Brain pericyte (primary cell): ENCODE results near the gene WDR17.
A peak's percentile ranks its signal among the peaks of the same experiment; 100 is the strongest.
"Not testable (repeated sequence)": the region's sequence is repeated elsewhere in the genome, so short reads cannot be mapped to it uniquely, and the experiment has no call there.

ENCODE experiments used
- DNase-seq: peaks from one replicate; pipeline ENCODE4 v3.0.0-alpha.2; 2012; ENCODE audit warnings: low read depth, low spot score

Gene WDR17

DNA sequence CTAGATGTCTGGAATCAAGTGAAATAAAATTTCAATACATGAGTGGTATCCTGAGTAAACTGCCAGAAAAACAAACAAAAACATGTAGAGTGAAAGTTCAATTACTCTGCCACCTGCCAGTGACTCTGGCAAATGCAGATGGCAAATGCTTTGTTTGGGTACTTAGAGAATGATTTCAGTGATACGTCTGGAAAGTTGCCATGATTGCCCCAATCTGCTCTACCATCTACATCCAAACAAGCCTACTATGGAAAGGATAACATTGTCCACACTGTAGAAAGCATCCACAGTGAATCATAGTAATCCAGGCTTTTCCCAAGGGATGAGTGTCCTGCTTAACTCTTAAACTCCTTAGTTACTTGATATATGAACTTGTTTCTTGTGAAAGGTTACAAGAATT, 126.3 kb downstream of the WDR17 start:
- DNase-seq, result no peak

DNA sequence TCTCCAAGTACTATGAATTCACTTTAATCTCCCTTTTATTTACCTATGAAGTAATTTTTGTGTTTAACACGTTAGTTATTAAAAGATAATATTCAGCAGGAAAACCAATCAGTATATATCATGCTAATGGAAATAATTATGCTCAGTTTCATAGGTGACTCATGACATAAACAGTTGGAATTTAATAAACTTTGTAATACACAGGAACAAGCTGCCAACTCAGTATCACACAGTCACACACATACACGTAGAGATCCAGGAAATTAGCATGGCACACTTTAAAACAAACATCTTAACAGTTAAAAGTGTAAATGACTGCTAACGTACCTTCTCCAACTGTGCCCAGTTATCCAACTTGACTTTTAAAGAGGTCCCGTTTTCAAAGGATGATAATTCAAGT, 127.5 kb downstream of the WDR17 start:
- DNase-seq, result no peak

DNA sequence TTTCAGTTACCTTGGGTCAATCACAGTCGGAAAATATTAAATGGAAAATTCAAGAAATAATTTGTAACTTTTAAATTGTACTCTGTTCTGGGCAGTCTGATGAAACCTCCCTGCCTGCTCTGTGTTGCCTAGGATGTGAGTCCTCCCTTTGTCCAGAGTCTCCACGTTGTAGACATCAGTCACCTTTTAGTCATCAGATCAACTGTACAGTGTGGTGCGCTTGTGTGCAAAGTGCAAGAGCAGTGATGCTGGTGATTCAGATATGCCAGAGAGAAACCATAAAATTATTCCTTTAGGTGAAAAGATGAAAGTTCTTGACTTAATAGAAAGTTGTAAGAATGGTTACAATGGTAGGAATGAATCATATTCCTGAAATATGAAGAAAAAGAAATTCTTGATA, 128.3 kb downstream of the WDR17 start:
- DNase-seq, result no peak

DNA sequence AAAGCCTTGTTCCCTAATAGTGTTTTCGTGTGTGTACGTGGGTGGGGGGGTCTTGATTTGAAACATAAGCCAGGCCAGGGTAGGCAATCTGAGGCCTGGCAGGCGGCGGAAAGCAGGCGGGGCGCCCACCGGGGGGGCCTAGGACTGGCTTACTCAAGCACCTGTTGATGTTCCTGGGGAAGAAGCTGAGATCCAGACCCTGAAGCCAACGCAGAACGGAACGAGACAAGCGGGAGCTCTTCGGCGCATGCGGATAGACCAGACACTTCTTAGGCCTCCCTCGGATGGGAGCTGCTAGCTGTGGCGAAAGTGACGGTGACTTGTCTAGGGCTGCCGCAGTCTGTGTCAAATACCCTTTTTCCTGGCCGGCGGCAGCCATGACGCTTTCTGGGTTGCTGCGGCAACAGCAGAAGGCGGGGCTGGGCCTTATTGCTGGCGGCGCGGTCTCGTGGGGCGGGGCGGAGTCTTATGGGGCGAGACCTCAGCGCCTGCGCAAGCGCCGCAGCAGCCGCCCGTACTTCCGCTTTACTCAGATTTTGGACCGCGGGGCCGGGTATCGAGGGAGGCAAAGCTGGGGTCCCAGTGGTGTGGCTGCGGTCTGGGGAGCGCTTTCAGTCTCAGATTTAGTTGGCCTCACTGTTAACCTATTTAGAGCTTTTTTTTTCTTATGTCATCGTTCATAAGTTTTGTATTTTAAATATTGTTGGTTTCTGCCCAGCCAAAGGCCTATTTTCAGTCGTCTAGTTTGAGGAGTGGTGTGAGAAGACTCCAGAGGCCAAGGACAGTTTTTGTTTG, 129.7 kb downstream of the WDR17 start, which contains the start of gene SPATA4:
TSS of gene SPATA4 (minus strand) at position 402 of the 795 bp plus-strand sequence. CDS start at position 379, 23 bp downstream.
- DNase-seq, result peak; percentile 66

DNA sequence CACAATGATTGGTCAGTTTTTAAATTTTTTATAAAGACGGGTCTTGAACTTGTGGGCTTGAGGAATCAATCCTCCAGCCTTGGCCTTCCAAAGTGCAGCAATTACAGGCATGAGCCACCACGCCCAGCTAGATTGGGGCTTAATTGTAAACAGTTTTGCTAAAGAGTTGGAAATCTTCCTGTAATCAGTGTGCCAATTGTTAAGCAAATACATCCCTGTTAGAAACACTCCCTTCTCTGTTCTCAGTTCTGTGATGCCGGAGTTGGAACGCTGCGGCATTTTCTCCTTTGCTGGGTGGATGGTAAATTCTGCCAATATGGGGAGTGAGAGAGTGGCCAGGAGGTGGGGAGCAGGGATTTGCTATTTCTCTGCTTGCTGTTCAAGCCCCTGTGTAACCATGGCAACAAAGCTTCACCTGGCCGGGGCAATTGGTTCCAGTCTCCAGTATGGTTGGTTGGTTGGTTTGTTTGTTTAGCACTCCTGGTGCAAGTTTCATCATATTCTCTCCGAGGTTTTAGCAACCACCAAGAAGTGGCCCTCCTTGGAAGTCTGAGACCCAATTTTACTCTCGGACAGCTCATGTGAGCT, 132.8 kb downstream of the WDR17 start:
- no peak for DNase-seq

DNA sequence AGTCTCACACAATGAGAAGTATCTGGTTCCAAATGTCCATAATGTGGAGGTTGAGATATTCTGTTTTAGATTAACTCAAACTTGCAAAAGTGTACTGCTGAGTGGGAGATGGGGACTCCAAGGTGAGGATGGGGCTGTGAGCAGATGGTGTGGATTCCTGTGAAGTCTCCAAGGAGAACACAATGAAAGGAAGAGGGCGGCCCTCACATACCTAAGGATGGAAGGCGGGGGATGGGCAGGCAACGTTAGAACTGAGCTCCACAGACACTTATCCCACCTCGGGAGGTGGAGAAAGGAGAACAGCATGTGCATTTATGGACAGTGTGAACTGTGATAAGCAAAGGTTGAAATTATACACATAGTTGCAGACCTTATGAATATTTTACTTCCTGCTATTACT, 139.7 kb downstream of the WDR17 start:
- DNase-seq, result no peak

DNA sequence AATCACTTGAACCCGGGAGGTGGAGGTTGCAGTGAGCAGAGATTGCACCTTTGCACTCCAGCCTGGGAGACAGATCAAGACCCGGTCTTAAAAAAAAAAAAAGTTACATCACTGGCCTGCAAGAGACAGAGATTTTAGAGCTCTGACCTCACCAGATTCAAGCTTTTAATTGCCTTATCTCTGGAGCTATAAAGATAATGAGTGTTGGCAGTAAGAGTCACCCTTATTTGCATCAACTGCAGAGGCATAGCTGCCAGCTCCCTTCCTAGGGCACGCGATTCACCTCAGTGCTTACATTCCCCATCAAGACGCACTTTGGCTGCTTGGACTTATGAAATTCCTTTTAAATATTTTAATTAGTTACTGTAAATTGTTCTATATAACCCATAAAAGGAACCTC, 142.2 kb downstream of the WDR17 start:
- no peak for DNase-seq

DNA sequence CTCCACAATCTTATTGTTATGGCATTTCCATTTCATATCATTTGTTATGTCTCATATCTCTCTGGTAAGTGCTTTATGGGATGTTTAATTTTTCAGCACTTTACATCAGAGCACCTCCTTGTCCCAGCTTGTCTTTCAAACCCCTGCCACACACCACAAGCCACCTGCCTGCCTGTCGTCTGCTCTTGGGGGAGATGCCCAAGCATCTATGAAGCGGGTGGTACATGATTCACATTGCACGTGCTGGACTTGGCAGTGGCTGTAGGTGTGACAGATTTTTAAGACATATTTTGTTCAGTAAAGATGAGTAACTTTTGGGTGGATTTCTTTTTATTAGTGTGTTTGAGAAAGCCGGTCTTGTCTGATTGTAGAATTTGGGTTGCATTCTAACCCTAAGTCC, 143.9 kb downstream of the WDR17 start:
- no peak for DNase-seq

DNA sequence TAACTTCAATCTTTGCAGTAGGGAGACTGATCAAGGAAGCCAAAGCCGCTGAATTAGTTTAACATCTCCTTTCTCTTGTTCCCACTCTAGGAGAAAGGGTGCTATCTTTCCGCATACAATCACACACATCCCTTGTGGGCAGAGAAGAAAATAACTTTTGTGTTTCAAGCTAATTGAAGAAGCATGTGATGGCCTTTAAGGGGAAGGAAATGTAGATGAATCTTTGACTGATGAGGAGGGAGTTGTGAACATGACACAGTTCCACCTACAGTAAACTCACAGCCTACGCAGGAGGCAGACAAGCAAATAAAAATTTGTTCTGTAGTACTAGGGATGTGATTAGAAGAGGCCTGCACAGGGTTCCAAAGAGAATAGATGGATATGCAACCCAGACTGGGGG, 144.5 kb downstream of the WDR17 start:
- DNase-seq, result no peak

DNA sequence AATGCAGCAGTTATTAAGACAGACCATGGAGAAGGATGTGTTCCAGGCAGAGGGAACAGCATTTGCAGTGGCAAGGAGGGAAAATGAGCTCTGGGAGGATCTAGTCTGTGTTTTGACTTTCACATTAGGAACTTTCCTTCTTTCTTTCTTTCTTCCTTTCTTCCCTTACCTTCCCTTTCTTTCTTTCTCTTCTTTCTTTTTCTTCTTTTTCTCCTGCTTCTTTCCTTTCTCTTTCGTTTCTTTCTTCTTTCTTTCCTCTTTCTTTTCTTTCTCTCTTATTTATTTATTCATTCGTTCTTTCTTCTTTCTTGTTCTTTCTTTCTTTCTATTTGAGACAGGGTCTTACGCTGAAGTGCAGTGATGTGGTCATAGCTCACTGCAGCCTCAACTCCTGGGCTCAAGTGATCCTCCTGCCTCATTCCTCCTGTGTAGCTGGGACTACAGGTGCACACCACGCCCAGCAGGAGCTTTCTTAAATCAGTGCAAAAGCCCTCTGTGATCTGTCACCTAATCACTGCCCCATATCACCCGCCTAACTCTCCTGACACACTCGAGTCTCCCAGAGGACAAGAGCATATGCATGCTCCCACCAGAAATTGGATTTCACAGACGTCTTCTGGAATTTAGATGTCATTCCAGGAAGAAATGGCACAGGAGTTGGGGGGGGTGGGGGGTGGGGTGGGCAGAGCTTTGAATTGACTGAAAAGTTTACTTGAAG, 145.1 kb downstream of the WDR17 start:
- no peak for DNase-seq

DNA sequence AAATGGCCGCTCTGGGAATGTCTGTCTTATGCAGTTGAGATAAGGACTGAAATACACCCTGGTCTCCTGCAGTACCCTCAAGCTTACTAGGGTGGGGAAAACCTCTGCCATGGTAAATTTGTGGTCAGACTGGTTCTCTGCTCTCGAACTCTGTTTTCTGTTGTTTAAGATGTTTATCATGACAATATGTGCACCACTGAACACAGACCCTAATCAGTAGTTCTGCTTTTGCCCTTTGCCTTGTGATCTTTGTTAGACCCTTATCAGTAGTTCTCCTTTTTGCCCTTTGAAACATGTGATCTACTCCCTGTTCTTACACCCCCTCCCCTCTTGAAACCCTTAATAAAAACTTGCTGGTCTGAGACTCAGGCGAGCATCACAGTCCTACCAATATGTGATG, 146.7 kb downstream of the WDR17 start:
- not testable (repeated sequence) for DNase-seq

DNA sequence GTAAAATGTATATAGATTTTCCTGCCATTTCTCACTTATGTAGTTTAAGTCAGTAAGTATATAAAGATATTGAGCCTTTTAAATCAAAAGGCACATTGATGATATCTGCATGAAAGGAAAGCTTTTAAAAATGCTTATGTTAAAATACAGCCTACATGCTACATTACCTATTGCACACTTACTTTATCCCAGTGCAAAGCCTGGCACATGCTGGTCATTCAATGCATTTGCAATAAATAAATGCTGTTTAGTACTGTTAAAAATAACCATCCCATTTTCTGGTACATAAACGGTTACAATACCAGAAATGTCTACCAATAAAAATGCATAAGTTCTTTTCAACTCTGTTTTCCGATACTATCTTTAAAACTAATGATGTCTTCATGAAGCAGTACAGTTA, 151.9 kb downstream of the WDR17 start:
- DNase-seq, result no peak

DNA sequence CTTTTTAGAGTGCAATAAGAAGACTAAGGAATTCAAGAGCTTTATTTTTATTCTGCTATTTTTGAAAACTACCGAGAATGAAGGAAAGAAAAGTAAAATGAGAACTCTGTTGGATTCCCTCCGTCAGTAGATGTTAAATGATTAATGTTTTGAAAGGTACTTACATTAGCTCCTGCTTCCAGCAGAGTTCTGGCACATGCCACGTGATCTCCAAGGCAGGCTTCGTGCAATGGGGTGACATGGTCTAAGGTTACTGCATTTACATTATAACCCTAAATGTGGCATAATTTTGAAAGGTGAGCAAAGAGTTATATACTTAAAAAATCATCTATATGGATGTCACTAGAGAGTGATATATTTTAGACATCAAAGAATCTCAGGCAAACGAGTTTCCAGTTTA, 156.5 kb downstream of the WDR17 start:
- DNase-seq, result no peak

DNA sequence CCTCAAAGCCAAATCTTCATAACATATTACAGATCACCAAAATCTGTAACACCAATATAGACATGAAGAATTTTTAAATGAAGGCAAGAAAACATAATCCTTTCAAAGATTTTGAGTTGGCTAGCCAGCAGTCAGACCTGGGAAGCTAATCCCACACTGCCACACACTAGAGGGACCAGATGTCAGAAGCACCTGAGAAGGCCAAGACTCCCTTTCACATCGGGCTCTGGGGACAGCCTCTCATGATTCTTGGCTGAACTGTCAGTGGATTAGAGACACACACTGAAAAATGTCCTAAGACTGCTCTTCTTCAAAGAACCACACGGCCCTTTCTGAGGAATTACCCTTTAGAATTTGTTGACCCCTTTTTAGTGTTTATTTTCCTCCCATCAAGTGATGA, 157.9 kb downstream of the WDR17 start:
- DNase-seq, result no peak

DNA sequence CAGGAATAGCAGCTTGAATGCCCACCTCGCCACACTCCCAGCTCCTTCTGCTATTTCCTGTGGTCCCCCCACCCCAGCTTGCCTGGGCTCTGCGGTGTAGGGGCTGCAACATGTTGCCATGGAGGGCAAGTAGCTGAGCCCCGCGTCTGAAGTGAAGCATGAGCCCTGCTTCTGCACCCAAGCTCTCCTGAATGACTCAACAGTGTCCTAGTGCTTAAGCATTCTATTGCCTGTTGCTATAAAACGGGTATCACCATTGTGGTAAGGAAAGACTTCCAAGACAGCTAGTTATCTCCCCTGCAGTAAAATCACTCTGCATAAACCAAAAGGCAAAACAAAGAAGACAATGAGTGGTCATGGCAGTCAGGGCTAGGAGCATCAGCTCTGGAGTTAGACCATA, 161.1 kb downstream of the WDR17 start:
- DNase-seq, result no peak

DNA sequence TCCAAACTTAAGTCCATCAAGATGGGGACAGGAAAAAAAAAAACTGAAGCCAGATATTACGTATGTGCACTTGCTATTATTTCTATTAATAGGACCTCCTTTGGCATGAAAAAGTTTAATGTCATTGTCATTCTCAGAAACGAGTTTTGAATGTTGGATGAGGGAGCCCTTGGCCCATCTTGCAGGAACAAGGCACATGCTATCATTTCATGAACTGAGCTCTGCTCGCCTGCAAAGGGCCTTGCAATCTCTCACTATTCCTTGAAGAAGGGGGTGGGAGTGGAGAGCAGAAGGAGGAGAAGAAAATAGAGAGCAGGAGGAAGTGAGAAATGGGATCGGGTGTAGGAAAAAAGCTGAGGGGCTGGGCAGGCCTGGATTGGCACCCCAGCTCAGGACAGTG, 164.0 kb downstream of the WDR17 start:
- no peak for DNase-seq
